ENCODE results near the gene HNRNPU. TPM values are rescaled to one million over a fixed set of nuclear protein-coding genes. Genes with fewer than 3 reads are reported as not detected.
"Not testable (repeated sequence)": the region's sequence is repeated elsewhere in the genome, so short reads cannot be mapped to it uniquely, and the experiment has no call there.

Gene HNRNPU
- total and polyA plus RNA-seq, 4 donors: 83.6 to 286 (median 199) TPM

DNA sequence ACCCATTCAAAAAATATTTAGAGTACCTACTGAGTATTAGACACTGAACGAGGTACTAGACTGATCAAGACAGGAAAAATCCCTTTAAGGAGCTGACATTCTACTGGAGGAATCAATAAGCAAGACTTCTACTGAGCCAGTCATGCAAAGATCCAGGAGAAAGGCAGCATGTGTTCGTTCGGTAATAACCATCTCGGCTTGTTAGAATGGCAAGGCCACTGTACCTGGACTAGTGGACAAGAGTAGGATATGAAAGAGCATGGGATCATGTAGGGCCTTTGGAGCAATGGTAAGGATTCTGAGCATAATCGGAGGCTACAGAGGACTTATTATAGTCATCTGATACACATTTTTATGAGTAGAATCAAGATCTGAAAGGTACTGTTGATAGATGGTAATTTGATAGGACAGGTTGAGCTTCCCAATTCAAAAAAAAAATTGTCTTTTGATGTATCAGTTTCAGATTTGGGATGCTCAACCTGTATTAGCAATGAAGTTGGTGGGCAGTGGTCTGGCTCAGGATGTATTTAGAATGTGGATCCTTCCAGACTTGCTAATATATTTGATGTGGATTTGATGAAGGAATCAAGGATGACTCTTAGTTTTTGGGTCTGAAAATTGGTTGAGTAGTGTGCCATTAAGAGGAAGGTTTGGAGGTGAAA, 26.6 kb downstream of the HNRNPU start:
- DNase-seq (no peak), ATAC-seq (ENCODE audit: low FRiP score) (no peak)
- Histone ChIP-seq H3K4me1 (ENCODE audit: control insufficient read depth in 1 of 2, insufficient read depth in 2 of 2, low read length in 2 of 2) (peaks cover 3 to 6% of the 10 kb centered on the region in 2 donors), H3K36me3 (ENCODE audit: control insufficient read depth in 1 of 2, insufficient read depth in 2 of 2, low read length in 1 of 2) (no peaks in the 10 kb centered on the region), H3K9me3 (ENCODE audit: control insufficient read depth, low read length) (no peaks in the 10 kb centered on the region), H3K27ac (ENCODE audit: low read depth in 1 of 2, low read length in 2 of 2) (no peak overlapping the region), H3K27me3 (ENCODE audit: control insufficient read depth in 1 of 2, insufficient read depth in 2 of 2, low read length in 1 of 2) (no peaks in the 10 kb centered on the region), H3K4me3 (ENCODE audit: low read length in 2 of 2) (no peak overlapping the region)
- intact Hi-C loops (cut with DNase I): loop anchor here in 1 of 2 donors (10.0 kb wide), 2 partner anchors 127 to 183 kb away; partner anchors contain the start of gene DESI2
- 69 to 72% methylated on average over 5 of the region's 5 CpGs for WGBS, 2 donors

DNA sequence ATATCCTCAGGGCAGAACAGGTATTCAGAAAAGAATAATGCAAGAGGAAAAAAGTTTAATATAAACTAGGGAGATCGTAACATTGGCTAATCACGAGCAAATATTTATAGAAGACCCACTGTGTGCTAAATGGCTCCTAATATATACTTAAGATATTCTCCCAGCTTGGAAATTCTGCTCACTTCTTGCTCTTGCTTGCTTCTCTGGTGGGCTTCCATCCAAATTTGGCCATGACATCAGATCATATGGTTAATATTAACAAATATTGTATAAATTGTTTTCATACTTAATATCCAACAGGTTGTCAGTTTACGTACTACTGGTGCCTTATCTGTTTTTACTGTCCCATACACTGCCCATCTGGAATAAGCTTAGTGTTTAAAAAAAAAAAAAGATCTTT, 27.8 kb downstream of the HNRNPU start:
- no peak for ATAC-seq (ENCODE audit: low FRiP score)
- 12 to 13% methylated on average over 3 of the region's 3 CpGs for WGBS, 2 donors
- H3K27me3 ChIP-seq (ENCODE audit: control insufficient read depth in 1 of 2, insufficient read depth in 2 of 2, low read length in 1 of 2): no peaks in the 10 kb centered on the region
- H3K4me1 ChIP-seq (ENCODE audit: control insufficient read depth in 1 of 2, insufficient read depth in 2 of 2, low read length in 2 of 2): peaks cover 3 to 6% of the 10 kb centered on the region in 2 donors
- H3K36me3 ChIP-seq (ENCODE audit: control insufficient read depth in 1 of 2, insufficient read depth in 2 of 2, low read length in 1 of 2): no peaks in the 10 kb centered on the region
- intact Hi-C loops (cut with DNase I): loop anchor here in 1 of 2 donors (10.0 kb wide), 2 partner anchors 128 to 182 kb away; partner anchors contain the start of gene DESI2
- H3K4me3 ChIP-seq (ENCODE audit: low read length in 2 of 2): peak overlapping the region; percentile 92 to 98
- H3K9me3 ChIP-seq (ENCODE audit: control insufficient read depth, low read length): no peaks in the 10 kb centered on the region
- no peak for DNase-seq
- H3K27ac ChIP-seq (ENCODE audit: low read depth in 1 of 2, low read length in 2 of 2): peak overlapping the region in 1 of 2 donors; percentile 7

DNA sequence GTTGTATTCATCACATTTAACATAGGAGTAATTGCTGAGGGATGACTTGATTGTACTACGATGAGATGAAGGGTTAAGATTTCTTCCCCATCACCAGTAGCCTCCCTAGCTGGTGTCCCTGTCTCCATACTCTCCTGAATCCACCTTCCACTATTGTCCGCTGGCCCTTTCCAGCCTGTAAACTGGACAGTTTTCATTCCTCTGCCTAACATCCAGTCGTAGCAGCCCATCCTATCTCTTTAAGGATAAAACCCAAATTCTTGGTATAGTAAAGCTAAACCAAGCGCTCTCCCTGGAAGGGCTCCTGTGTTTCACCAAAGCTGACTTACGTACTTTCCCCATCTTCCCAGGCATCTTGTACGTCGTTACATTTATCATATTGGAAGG, 28.2 kb downstream of the HNRNPU start:
- peaks cover 3 to 6% of the 10 kb centered on the region in 2 donors for H3K4me1 ChIP-seq (ENCODE audit: control insufficient read depth in 1 of 2, insufficient read depth in 2 of 2, low read length in 2 of 2)
- no peak for ATAC-seq (ENCODE audit: low FRiP score)

DNA sequence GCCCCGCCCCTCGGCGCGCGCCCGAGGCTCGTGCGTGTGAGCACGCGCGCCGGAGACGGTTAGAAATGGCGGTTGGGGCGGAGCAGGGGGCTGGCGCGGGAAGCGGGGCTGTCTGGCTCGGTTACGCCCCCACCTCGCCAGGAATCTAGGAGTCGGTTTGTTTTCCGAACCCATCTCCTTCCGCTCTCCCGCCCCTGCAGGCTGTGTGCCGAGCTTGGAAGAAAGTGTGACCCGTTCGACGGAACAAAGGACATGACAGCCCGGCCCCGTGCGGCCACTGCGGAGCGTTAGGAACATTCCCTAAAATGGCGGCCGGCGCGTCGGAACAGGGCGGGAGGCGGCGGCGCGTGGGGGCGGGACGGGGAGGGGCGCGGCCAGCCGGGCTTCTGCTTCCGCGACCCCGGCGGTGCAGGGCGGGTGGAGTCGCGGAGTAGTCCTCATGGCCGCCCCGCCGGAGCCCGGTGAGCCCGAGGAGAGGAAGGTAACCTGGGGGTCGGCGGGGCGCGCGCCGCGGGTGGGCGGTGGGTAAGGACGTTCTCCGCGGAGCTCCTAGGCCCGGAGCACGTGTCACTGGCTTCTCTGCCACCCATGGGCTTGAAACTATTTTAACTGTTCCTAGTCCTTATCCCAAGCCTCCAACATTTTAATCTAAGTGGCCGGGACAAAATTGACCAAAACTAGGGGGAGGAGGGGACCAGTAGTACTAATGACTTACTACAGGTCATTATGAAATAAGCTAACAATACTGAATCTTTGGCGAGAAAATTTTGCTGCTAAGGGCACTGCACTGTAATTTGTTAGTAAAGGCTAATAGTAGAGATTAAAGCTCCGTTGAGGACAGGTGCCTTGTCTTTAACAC, 28.8 kb downstream of the HNRNPU start, which contains the start of gene COX20:
Gene COX20 (plus strand): TSS at position 383 of the 859 bp plus-strand sequence. CDS start 57 bp downstream, at position 440.
- intact Hi-C loops (cut with DNase I): loop anchor here (2.0 to 10.0 kb wide), 5 partner anchors 27 to 183 kb away; partner anchors contain the start of gene DESI2 (in 2 of the 2)
- ATAC-seq (ENCODE audit: low FRiP score) (peak; percentile 95), DNase-seq (peak; percentile 94 to 96)
- Histone ChIP-seq H3K9me3 (ENCODE audit: control insufficient read depth, low read length) (no peaks in the 10 kb centered on the region), H3K27ac (ENCODE audit: low read depth in 1 of 2, low read length in 2 of 2) (peak within 1 kb of the TSS; percentile 97), H3K36me3 (ENCODE audit: control insufficient read depth in 1 of 2, insufficient read depth in 2 of 2, low read length in 1 of 2) (no peaks in the 10 kb centered on the region), H3K27me3 (ENCODE audit: control insufficient read depth in 1 of 2, insufficient read depth in 2 of 2, low read length in 1 of 2) (no peaks in the 10 kb centered on the region), H3K4me1 (ENCODE audit: control insufficient read depth in 1 of 2, insufficient read depth in 2 of 2, low read length in 2 of 2) (peaks cover 3 to 6% of the 10 kb centered on the region in 2 donors), H3K4me3 (ENCODE audit: low read length in 2 of 2) (peak within 1 kb of the TSS; percentile 92 to 98)
- 1% methylated on average over 64 to 77 of the region's 77 CpGs for WGBS, 2 donors

More for the DNA sequence above, 28.2 kb downstream of the HNRNPU start:
- Histone ChIP-seq H3K36me3 (ENCODE audit: control insufficient read depth in 1 of 2, insufficient read depth in 2 of 2, low read length in 1 of 2) (no peaks in the 10 kb centered on the region), H3K9me3 (ENCODE audit: control insufficient read depth, low read length) (no peaks in the 10 kb centered on the region), H3K27ac (ENCODE audit: low read depth in 1 of 2, low read length in 2 of 2) (peak overlapping the region; percentile 7 to 59), H3K4me3 (ENCODE audit: low read length in 2 of 2) (peak overlapping the region; percentile 92 to 98), H3K27me3 (ENCODE audit: control insufficient read depth in 1 of 2, insufficient read depth in 2 of 2, low read length in 1 of 2) (no peaks in the 10 kb centered on the region)
- WGBS, 2 donors: 0 to 1% methylated on average over 7 of the region's 7 CpGs
- DNase-seq: no peak
- intact Hi-C loops (cut with DNase I): loop anchor here in 1 of 2 donors (10.0 kb wide), 2 partner anchors 129 to 181 kb away; partner anchors contain the start of gene DESI2

DNA sequence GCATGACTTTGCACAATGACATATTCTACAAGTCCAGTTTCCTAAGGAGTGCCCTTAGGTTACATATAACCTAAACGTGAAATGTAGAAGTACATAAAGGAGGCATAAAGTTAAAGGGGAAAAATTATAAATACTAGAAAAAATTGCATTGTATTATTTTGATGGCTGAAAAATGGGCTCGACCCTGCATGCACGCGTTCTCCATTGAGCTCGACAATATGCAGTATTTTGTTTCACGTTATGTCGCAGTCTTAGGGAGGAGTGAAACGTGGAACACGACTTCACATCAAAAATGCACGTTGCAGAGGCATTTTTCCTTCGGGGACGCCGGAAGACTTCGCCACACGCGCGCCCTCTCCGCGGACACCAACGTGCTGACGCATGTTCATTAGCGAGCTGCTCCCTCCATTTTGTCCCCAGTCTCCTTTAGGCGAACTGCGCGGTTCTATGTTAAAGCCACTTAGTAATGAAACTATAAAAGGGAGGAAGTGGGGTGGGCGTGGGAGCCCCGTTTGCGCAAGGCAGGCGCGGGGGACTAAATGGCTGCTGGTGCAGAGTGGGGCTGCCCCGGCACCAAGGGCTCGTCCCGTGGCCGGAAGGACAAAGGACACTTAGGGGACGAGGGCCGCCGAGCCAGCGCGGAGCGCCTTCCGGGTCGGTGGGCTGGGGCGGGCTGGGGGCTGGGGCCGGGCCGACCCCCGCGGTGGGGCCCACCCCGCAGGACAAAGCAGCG, 29.6 kb downstream of the HNRNPU start:
- Histone ChIP-seq H3K27ac (ENCODE audit: low read depth in 1 of 2, low read length in 2 of 2) (peak overlapping the region; percentile 97), H3K9me3 (ENCODE audit: control insufficient read depth, low read length) (no peaks in the 10 kb centered on the region), H3K27me3 (ENCODE audit: control insufficient read depth in 1 of 2, insufficient read depth in 2 of 2, low read length in 1 of 2) (no peaks in the 10 kb centered on the region), H3K4me1 (ENCODE audit: control insufficient read depth in 1 of 2, insufficient read depth in 2 of 2, low read length in 2 of 2) (peaks cover 0 to 4% of the 10 kb centered on the region in 2 donors), H3K36me3 (ENCODE audit: control insufficient read depth in 1 of 2, insufficient read depth in 2 of 2, low read length in 1 of 2) (no peaks in the 10 kb centered on the region), H3K4me3 (ENCODE audit: low read length in 2 of 2) (peak overlapping the region; percentile 66 to 92)
- intact Hi-C loops (cut with DNase I): loop anchor here (2.0 to 10.0 kb wide), 5 partner anchors 28 to 182 kb away; partner anchors contain the start of gene DESI2 (in 2 of the 2)
- peak; percentile 82 for ATAC-seq (ENCODE audit: low FRiP score)
- 0% methylated on average over 39 to 49 of the region's 49 CpGs for WGBS, 2 donors
- peak in 1 of 2 donors; percentile 92 for DNase-seq

DNA sequence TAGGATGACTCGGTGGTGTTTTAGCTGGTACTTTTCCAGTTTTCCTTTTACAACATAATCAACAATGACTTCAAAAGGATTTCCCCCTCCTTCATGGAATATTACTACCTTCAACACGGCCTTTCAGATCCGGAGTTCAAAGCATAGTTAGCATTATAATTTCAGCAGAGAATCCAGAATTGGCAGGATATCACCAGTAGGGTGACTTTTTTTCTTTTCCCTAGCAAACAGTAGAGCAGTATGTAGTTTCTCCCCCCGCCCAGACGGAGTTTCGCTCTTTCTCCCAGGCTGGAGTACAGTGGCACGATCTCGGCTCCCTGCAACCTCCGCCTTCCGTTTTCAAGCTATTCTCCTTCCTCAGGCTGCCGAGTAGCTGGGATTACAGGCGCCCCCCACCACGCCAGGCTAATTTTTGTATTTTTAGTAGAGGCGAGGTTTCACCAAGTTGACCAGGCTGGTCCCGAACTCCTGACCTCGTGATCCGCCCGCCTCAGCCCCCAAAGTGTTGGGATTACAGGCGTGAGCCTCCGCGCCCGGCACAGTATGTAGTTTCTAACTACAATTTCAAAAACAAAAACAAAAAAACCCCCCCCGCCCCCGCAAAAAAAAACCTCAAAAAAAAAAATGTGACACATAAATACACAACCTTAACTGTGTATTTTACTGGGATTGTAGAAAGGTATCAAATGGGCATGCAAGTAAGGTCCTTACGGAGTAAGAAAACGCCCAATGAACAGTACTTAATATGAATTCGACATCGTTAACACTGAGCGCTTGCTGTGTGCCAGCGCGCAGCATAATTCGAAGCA, 30.4 kb downstream of the HNRNPU start:
- no peaks in the 10 kb centered on the region for H3K36me3 ChIP-seq (ENCODE audit: control insufficient read depth in 1 of 2, insufficient read depth in 2 of 2, low read length in 1 of 2)
- H3K4me1 ChIP-seq (ENCODE audit: control insufficient read depth in 1 of 2, insufficient read depth in 2 of 2, low read length in 2 of 2): peaks cover 0 to 4% of the 10 kb centered on the region in 2 donors
- DNase-seq (peak; percentile 77 to 79), ATAC-seq (ENCODE audit: low FRiP score) (peak; percentile 62)
- intact Hi-C loops (cut with DNase I): loop anchor here (2.0 to 10.0 kb wide), 5 partner anchors 29 to 181 kb away; partner anchors contain the start of gene DESI2 (in 2 of the 2)
- peak overlapping the region; percentile 60 to 92 for H3K4me3 ChIP-seq (ENCODE audit: low read length in 2 of 2)
- no peaks in the 10 kb centered on the region for H3K9me3 ChIP-seq (ENCODE audit: control insufficient read depth, low read length)
- H3K27me3 ChIP-seq (ENCODE audit: control insufficient read depth in 1 of 2, insufficient read depth in 2 of 2, low read length in 1 of 2): no peaks in the 10 kb centered on the region
- WGBS, 2 donors: 1% methylated on average over 32 of the region's 32 CpGs
- H3K27ac ChIP-seq (ENCODE audit: low read depth in 1 of 2, low read length in 2 of 2): peak overlapping the region; percentile 95 to 97

DNA sequence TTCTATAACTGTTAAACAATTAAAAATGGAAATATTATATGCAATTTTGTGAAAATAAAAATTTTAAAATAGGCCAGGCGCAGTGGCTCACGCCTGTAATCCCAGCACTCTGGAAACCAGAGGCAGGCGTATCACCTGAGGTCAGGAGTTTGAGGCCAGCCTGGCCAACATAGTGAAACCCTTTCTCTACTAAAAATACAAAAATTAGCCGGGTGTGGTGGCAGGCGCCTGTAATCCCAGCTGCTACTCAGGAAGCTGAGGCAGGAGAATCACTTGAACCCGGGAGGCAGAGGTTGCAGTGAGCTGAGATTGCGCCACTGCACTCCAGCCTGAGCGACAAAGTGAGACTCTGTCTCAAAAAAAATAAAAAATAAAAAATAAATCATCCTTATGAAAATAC, 31.1 kb downstream of the HNRNPU start:
- not testable (repeated sequence) for H3K36me3 ChIP-seq (ENCODE audit: control insufficient read depth in 1 of 2, insufficient read depth in 2 of 2, low read length in 1 of 2); ATAC-seq (ENCODE audit: low FRiP score); H3K9me3 ChIP-seq (ENCODE audit: control insufficient read depth, low read length); H3K27me3 ChIP-seq (ENCODE audit: control insufficient read depth in 1 of 2, insufficient read depth in 2 of 2, low read length in 1 of 2); H3K27ac ChIP-seq (ENCODE audit: low read depth in 1 of 2, low read length in 2 of 2); DNase-seq; H3K4me1 ChIP-seq (ENCODE audit: control insufficient read depth in 1 of 2, insufficient read depth in 2 of 2, low read length in 2 of 2)
- 31 to 32% methylated on average over 8 of the region's 8 CpGs for WGBS, 2 donors
- intact Hi-C loops (cut with DNase I): loop anchor here in 1 of 2 donors (10.0 kb wide), 2 partner anchors 132 to 178 kb away; partner anchors contain the start of gene DESI2
- peak overlapping the region; percentile 60 to 92 for H3K4me3 ChIP-seq (ENCODE audit: low read length in 2 of 2)
